K562 (cell line): ENCODE results near the gene TUBA8. TPM values are rescaled to one million over a fixed set of nuclear protein-coding genes. Genes with fewer than 3 reads are reported as not detected.
"Not testable (repeated sequence)": the region's sequence is repeated elsewhere in the genome, so short reads cannot be mapped to it uniquely, and the experiment has no call there.

Experiments used
- ATAC-seq: fragments of 200-7000 bp; cut with Tn5 transposase; 3 replicates; pipeline ENCODE4 v1.9.1; 2020; ENCODE audit warnings: moderate library complexity
- BruUV-seq: library from RNA; stranded (reverse); fragments of 400-500 nt; replicated peaks from 2 replicates; lab custom pipeline; 2021; lab: Mats Ljungman, UMichigan
- CTCF ChIA-PET: fragments of 300-600 bp; formaldehyde crosslinking; extraction: SDS; loops from one replicate; lab custom pipeline; 2021; ENCODE audit warnings: low intra/inter-chr PET ratio; lab: Yijun Ruan, JAX
- POLR2A ChIA-PET: fragments of 300-600, 350-650 bp; sonication (Branson Sonifier 250); formaldehyde crosslinking; extraction: SDS; loops from one replicate; lab custom pipeline; 2021; ENCODE audit warnings: antibody characterized with exemption, inconsistent platforms; lab: Yijun Ruan, JAX
- DNase-seq, 4 experiments: peaks; one replicate each; pipeline versions ENCODE4 v3.0.0 to v3.0.0-alpha.2; 2011 to 2018; ENCODE audit warnings: low spot score in 3 of 4, mixed read lengths in 3 of 4; ENCODE audit errors: extremely low read depth in 1 of 4
- FAIRE-seq: peaks from 2 replicates; lab custom pipeline; 2011; peaks lifted over from hg19 to GRCh38; lab: Jason Lieb, UNC
- H2AFZ ChIP-seq: 2 replicates; pipeline ENCODE4 v1.6.0; 2011; ENCODE audit warnings: low read depth, low read length, control low read depth, inconsistent platforms
- H3K27ac ChIP-seq: fragments of 200-600 bp; 3 replicates; pipeline ENCODE4 v1.8.0; 2011; ENCODE audit warnings: low read depth, mild to moderate bottlenecking, control low read depth, inconsistent platforms, low read length, moderate library complexity, mixed read lengths; ENCODE audit errors: extremely low read depth
- H3K27me3 ChIP-seq, 2 experiments: fragments of 300-600 bp in 1 of 2; 2 replicates in 1 of 2; 3 replicates in 1 of 2; pipeline versions ENCODE4 v1.6.0 to v1.8.0; 2011; ENCODE audit warnings: inconsistent platforms in 2 of 2, low read length in 2 of 2, mild to moderate bottlenecking in 1 of 2, mixed read lengths in 1 of 2, moderate library complexity in 1 of 2; ENCODE audit not compliant: control insufficient read depth in 2 of 2, insufficient read depth in 2 of 2
- H3K36me3 ChIP-seq: fragments of 300-600 bp; 3 replicates; pipeline ENCODE4 v1.8.0; 2011; ENCODE audit warnings: mild to moderate bottlenecking, low read length, inconsistent platforms; ENCODE audit not compliant: control insufficient read depth, insufficient read depth
- H3K4me1 ChIP-seq, 2 experiments: fragments of 200-600 bp in 1 of 2; replicated peaks in 1 of 2; 2 replicates in 1 of 2; 3 replicates in 1 of 2; pipeline versions ENCODE4 v1.5.1 to v1.8.0; 2011; ENCODE audit warnings: inconsistent platforms in 2 of 2, low read length in 2 of 2, mild to moderate bottlenecking in 1 of 2, mixed read lengths in 1 of 2, moderate library complexity in 1 of 2; ENCODE audit not compliant: control insufficient read depth in 2 of 2, insufficient read depth in 2 of 2
- H3K4me2 ChIP-seq: 2 replicates; pipeline ENCODE4 v1.6.1; 2011; ENCODE audit warnings: low read length, control low read depth, inconsistent platforms, mixed read lengths; ENCODE audit not compliant: insufficient read depth
- H3K4me3 ChIP-seq: fragments of 200-600 bp; sonication (generic), shearing (Covaris generic); 2 replicates; pipeline ENCODE4 v1.5.1; 2016; ENCODE audit warnings: control low read depth, inconsistent platforms
- H3K79me2 ChIP-seq: fragments of 200-600 bp; 3 replicates; pipeline ENCODE4 v1.8.0; 2011; ENCODE audit warnings: low read length, inconsistent platforms; ENCODE audit not compliant: control insufficient read depth, insufficient read depth
- H3K9ac ChIP-seq, 2 experiments: 2 replicates each; pipeline versions ENCODE4 v1.6.0 to v1.6.1; 2011; ENCODE audit warnings: low read depth in 2 of 2, low read length in 2 of 2, control low read depth in 1 of 2, inconsistent platforms in 1 of 2, mild to moderate bottlenecking in 1 of 2, mixed read lengths in 1 of 2; ENCODE audit not compliant: insufficient read depth in 1 of 2
- H3K9me1 ChIP-seq: one replicate; pipeline ENCODE4 v1.6.0; 2011; ENCODE audit warnings: inconsistent platforms, mild to moderate bottlenecking, low read length, moderate library complexity; ENCODE audit not compliant: control insufficient read depth, insufficient read depth
- H3K9me3 ChIP-seq: replicated peaks from 2 replicates; pipeline ENCODE4 v1.5.1; 2011; ENCODE audit warnings: low read depth, low read length, inconsistent platforms; ENCODE audit not compliant: control insufficient read depth, insufficient read depth
- H4K20me1 ChIP-seq: replicated peaks from 2 replicates; pipeline ENCODE4 v1.6.1; 2011; ENCODE audit warnings: low read length, inconsistent platforms, mixed read lengths; ENCODE audit not compliant: control insufficient read depth, insufficient read depth
- WGBS: fragments of 100-300 bp; shearing (Covaris generic); methylation state at CpG from one replicate; pipeline ENCODE4 v1.1.6; 2016; ENCODE audit warnings: low coverage, mixed read lengths; ENCODE audit not compliant: insufficient coverage; ENCODE audit errors: missing lambda C conversion rate; 5-methylcytosine and 5-hydroxymethylcytosine counted together
- in situ Hi-C: fragments of 300-500 bp; cut with MboI; formaldehyde crosslinking; loops from 4 replicates; pipeline ENCODE4 v1.15.0; 2018; ENCODE audit warnings: inconsistent platforms, mixed read lengths
- intact Hi-C: fragments of 100-400 bp; cut with micrococcal nuclease; formaldehyde crosslinking; loops from 2 replicates; pipeline ENCODE4 v1.14.2; 2022
- polyA plus RNA-seq, 8 experiments: library from polyadenylated mRNA; depleted of rRNA in 4 of 8; stranded (reverse) in 5 of 8; unstranded in 3 of 8; fragments of >200 nt; fragmentation: Nextera tagmentation in 2 of 8; fragmentation: Illumina TruSeq in 1 of 8; extraction: Ambion mirVana in 2 of 8; extraction: Trizol in 1 of 8; gene quantifications; 2 replicates each; pipeline versions ENCODE4 v1.2.1 to v1.2.3, GENCODE V29; 2011 to 2014; ENCODE audit warnings: inconsistent platforms in 1 of 8, missing spikeins in 1 of 8
- small RNA-seq: library from RNA; depleted of rRNA; stranded (forward); fragments of <200 nt; gene quantifications from one replicate; pipeline ENCODE3, GENCODE V24; 2014
- total RNA-seq, 7 experiments: library from RNA; depleted of rRNA in 6 of 7; stranded (reverse); fragments of >200 nt in 6 of 7; fragmentation: Illumina TruSeq in 2 of 7; extraction: Trizol in 2 of 7; gene quantifications; 2 replicates each; pipeline versions ENCODE4 v1.2.1 to v1.2.3, GENCODE V29; 2011 to 2021; ENCODE audit warnings: low replicate concordance in 1 of 7

TUBA8 gene
- total and polyA plus RNA-seq, 9 of the 15 experiments (the other 6 are each of a cell fraction or from before 2014, with no cell fraction given) = 0.07 to 1.1 (median 0.65) TPM

DNA sequence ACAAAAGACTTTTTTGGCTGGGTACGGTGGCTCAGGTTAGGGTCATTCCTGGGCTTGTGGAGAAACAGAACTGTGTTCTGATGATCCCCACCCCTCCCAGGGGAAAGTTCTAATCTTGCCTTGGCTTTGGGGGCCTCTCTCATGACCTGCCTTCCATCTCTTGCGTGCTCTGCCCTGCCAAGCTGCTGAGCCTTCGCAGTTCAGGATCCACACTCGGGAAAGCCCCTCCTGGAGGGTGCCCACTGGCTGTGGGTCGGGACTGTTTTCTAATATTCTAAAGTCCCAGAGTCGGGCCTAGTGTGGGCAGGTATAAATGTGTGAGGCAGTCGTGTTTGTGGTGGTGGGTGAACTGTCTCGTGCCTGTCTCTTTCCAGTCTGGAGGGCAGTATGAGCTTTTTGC, 62.2 kb downstream of the TUBA8 start:
- H3K9ac ChIP-seq, H3K27ac ChIP-seq, H3K4me1 ChIP-seq, H4K20me1 ChIP-seq, H3K9me3 ChIP-seq, POLR2A ChIA-PET, ATAC-seq, intact Hi-C loops, CTCF ChIA-PET, BruUV-seq, H3K36me3 ChIP-seq, DNase-seq, H3K9me1 ChIP-seq, H3K4me3 ChIP-seq, H2AFZ ChIP-seq, H3K4me2 ChIP-seq, H3K27me3 ChIP-seq, FAIRE-seq, H3K79me2 ChIP-seq: not testable (repeated sequence)
- 0% methylated on average over 7 of the region's 8 CpGs for WGBS
- in situ Hi-C loops = loop anchor here (25.0 kb wide), 2 partner anchors 590 to 715 kb away; no protein-coding TSS in a partner anchor

DNA sequence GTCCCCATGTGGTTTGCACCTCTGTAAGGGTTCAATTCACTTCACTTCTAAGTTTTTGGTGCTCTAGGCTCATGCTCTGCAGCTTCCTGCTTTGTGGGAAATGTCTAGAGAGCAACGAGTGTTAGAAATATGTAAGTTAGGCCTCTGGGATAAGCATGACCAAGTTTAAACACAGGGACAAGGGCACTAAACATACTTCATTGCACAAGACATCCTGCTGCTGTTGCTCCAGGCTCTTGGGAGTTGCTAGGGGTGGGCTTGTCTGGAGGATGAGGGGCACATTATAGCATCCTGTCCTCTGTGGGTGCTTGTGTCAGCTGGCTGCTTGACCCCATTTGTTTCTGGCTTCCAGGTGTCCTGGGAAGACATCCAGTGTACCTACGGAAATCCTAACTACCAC, 62.8 kb downstream of the TUBA8 start:
- intact Hi-C loops, H4K20me1 ChIP-seq, H3K79me2 ChIP-seq, H3K4me3 ChIP-seq, H2AFZ ChIP-seq, FAIRE-seq, H3K9me3 ChIP-seq, POLR2A ChIA-PET, H3K4me1 ChIP-seq, BruUV-seq, H3K27me3 ChIP-seq, H3K27ac ChIP-seq, DNase-seq, H3K9me1 ChIP-seq, H3K9ac ChIP-seq, H3K4me2 ChIP-seq, ATAC-seq, H3K36me3 ChIP-seq, CTCF ChIA-PET: not testable (repeated sequence)
- in situ Hi-C loops = loop anchor here (25.0 kb wide), 2 partner anchors 589 to 714 kb away; no protein-coding TSS in a partner anchor
- WGBS = 0% methylated on average over 1 of the region's 2 CpGs

Small RNA genes lying within 50 kb of the gene (small RNA-seq; reads per million reads assigned to genes)
- gene AC016027.5 = not detected

Other genes with a start within 250 kb of the TUBA8 start
- gene MICAL3, start 86.2 kb upstream of the TUBA8 start, total RNA-seq (2014; rRNA removed) = 9.5 and 14.0 TPM in 2 replicates
- gene MICAL3, start 86.2 kb upstream of the TUBA8 start, total RNA-seq (2014; rRNA removed; fragmentation: Illumina TruSeq; extraction: Trizol) = 15.7 and 17.8 TPM in 2 replicates
- 9.3 and 10.3 TPM in 2 replicates for gene MICAL3, start 86.2 kb upstream of the TUBA8 start, total RNA-seq (2015; rRNA removed; fragmentation: Illumina TruSeq; extraction: Trizol)
- 32.1 and 36.0 TPM in 2 replicates for gene MICAL3, start 86.2 kb upstream of the TUBA8 start, total RNA-seq (2021)
- 12.3 and 14.2 TPM in 2 replicates for gene MICAL3, start 86.2 kb upstream of the TUBA8 start, polyA plus RNA-seq (2011; rRNA removed)
- 22.3 and 27.0 TPM in 2 replicates for gene MICAL3, start 86.2 kb upstream of the TUBA8 start, polyA plus RNA-seq (2014; fragmentation: Illumina TruSeq; extraction: Trizol)
- under 1 TPM; 0.53 to 0.56 TPM for gene MICAL3, start 86.2 kb upstream of the TUBA8 start, polyA plus RNA-seq (2014; fragmentation: Nextera tagmentation; extraction: Ambion mirVana)
- 13.9 and 15.2 TPM in 2 replicates for gene MICAL3, start 86.2 kb upstream of the TUBA8 start, polyA plus RNA-seq (2014; rRNA removed)
- gene PEX26, start 32.8 kb upstream of the TUBA8 start, total RNA-seq (2014; rRNA removed) = 17.4 and 23.3 TPM in 2 replicates
- gene PEX26, start 32.8 kb upstream of the TUBA8 start, total RNA-seq (2014; rRNA removed; fragmentation: Illumina TruSeq; extraction: Trizol) = 14.4 and 15.6 TPM in 2 replicates
- 12.6 and 13.3 TPM in 2 replicates for gene PEX26, start 32.8 kb upstream of the TUBA8 start, total RNA-seq (2015; rRNA removed; fragmentation: Illumina TruSeq; extraction: Trizol)
- 35.8 and 39.6 TPM in 2 replicates for gene PEX26, start 32.8 kb upstream of the TUBA8 start, total RNA-seq (2021)
- gene PEX26, start 32.8 kb upstream of the TUBA8 start, polyA plus RNA-seq (2011; rRNA removed) = 19.0 and 21.9 TPM in 2 replicates
- 20.5 and 21.0 TPM in 2 replicates for gene PEX26, start 32.8 kb upstream of the TUBA8 start, polyA plus RNA-seq (2014; fragmentation: Illumina TruSeq; extraction: Trizol)
- under 1 TPM; 0.35 to 0.72 TPM for gene PEX26, start 32.8 kb upstream of the TUBA8 start, polyA plus RNA-seq (2014; fragmentation: Nextera tagmentation; extraction: Ambion mirVana)
- 19.5 and 23.1 TPM in 2 replicates for gene PEX26, start 32.8 kb upstream of the TUBA8 start, polyA plus RNA-seq (2014; rRNA removed)
- gene USP18, start 39.4 kb downstream of the TUBA8 start, total RNA-seq (2014; rRNA removed) = 1.2 TPM in 2 replicates
- gene USP18, start 39.4 kb downstream of the TUBA8 start, total RNA-seq (2014; rRNA removed; fragmentation: Illumina TruSeq; extraction: Trizol) = 0.26 and 0.73 TPM in 2 replicates
- gene USP18, start 39.4 kb downstream of the TUBA8 start, total RNA-seq (2015; rRNA removed; fragmentation: Illumina TruSeq; extraction: Trizol) = 0.76 and 0.79 TPM in 2 replicates
- gene USP18, start 39.4 kb downstream of the TUBA8 start, total RNA-seq (2021) = 0.62 and 0.63 TPM in 2 replicates
- gene USP18, start 39.4 kb downstream of the TUBA8 start, polyA plus RNA-seq (2011; rRNA removed) = 0.38 and 0.56 TPM in 2 replicates
- 0.85 and 0.87 TPM in 2 replicates for gene USP18, start 39.4 kb downstream of the TUBA8 start, polyA plus RNA-seq (2014; fragmentation: Illumina TruSeq; extraction: Trizol)
- under 1 TPM; 0.30 to 0.55 TPM for gene USP18, start 39.4 kb downstream of the TUBA8 start, polyA plus RNA-seq (2014; fragmentation: Nextera tagmentation; extraction: Ambion mirVana)
- 0.56 and 0.65 TPM in 2 replicates for gene USP18, start 39.4 kb downstream of the TUBA8 start, polyA plus RNA-seq (2014; rRNA removed)